ENCODE measurements around the gene TTC5.
"Not testable (repeated sequence)": the region's sequence is repeated elsewhere in the genome, so short reads cannot be mapped to it uniquely, and the experiment has no call there.

The TTC5 gene

DNA sequence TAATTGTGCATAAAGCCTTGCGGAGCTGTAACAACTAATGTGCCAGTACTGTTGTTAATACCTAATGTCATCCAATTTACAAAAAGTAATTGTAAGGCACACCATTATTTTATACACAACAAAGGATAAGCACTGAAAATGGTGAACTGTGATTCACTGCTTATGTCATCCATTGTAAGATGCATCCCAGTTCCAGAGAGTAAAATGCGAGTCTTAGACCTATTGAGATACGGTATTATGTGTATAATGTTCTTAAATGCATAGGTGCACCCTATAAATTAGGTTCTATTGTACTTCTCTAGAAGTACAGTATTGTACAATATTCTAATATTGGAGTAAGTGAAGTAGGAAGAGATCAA lies 38.1 kb upstream of the TTC5 start:
- TF ChIP-seq POLR2AphosphoS5 (IDR thresholded peaks at IDR 0.05; ENCODE audit: low read depth), result no peak
- no peak for TF ChIP-seq GABPA (IDR thresholded peaks at IDR 0.05; ENCODE audit: low read depth)
- TF ChIP-seq, protein P1, sequence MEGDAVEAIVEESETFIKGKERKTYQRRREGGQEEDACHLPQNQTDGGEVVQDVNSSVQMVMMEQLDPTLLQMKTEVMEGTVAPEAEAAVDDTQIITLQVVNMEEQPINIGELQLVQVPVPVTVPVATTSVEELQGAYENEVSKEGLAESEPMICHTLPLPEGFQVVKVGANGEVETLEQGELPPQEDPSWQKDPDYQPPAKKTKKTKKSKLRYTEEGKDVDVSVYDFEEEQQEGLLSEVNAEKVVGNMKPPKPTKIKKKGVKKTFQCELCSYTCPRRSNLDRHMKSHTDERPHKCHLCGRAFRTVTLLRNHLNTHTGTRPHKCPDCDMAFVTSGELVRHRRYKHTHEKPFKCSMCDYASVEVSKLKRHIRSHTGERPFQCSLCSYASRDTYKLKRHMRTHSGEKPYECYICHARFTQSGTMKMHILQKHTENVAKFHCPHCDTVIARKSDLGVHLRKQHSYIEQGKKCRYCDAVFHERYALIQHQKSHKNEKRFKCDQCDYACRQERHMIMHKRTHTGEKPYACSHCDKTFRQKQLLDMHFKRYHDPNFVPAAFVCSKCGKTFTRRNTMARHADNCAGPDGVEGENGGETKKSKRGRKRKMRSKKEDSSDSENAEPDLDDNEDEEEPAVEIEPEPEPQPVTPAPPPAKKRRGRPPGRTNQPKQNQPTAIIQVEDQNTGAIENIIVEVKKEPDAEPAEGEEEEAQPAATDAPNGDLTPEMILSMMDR (IDR thresholded peaks at IDR 0.05; ENCODE audit: insufficient read depth, low read length), result no peak
- no peak for TF ChIP-seq SPI1 (IDR thresholded peaks at IDR 0.05; ENCODE audit: borderline replicate concordance, low read depth)
- TF ChIP-seq, protein P2, sequence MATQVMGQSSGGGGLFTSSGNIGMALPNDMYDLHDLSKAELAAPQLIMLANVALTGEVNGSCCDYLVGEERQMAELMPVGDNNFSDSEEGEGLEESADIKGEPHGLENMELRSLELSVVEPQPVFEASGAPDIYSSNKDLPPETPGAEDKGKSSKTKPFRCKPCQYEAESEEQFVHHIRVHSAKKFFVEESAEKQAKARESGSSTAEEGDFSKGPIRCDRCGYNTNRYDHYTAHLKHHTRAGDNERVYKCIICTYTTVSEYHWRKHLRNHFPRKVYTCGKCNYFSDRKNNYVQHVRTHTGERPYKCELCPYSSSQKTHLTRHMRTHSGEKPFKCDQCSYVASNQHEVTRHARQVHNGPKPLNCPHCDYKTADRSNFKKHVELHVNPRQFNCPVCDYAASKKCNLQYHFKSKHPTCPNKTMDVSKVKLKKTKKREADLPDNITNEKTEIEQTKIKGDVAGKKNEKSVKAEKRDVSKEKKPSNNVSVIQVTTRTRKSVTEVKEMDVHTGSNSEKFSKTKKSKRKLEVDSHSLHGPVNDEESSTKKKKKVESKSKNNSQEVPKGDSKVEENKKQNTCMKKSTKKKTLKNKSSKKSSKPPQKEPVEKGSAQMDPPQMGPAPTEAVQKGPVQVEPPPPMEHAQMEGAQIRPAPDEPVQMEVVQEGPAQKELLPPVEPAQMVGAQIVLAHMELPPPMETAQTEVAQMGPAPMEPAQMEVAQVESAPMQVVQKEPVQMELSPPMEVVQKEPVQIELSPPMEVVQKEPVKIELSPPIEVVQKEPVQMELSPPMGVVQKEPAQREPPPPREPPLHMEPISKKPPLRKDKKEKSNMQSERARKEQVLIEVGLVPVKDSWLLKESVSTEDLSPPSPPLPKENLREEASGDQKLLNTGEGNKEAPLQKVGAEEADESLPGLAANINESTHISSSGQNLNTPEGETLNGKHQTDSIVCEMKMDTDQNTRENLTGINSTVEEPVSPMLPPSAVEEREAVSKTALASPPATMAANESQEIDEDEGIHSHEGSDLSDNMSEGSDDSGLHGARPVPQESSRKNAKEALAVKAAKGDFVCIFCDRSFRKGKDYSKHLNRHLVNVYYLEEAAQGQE (IDR thresholded peaks at IDR 0.05; ENCODE audit: insufficient replicate concordance, low read depth), result no peak
- Histone ChIP-seq H3K4me3 (replicated peaks; ENCODE audit: insufficient read depth, low read length) (peak overlapping the region; percentile 61), H3K27ac (replicated peaks) (peak overlapping the region; percentile 69), H3K27me3 (ENCODE audit: insufficient read depth, poor library complexity, severe bottlenecking) (no peaks in the 10 kb centered on the region)
- DNase-seq (ENCODE audit: low read depth in 1 of 2, low spot score in 1 of 2), result no peak

DNA sequence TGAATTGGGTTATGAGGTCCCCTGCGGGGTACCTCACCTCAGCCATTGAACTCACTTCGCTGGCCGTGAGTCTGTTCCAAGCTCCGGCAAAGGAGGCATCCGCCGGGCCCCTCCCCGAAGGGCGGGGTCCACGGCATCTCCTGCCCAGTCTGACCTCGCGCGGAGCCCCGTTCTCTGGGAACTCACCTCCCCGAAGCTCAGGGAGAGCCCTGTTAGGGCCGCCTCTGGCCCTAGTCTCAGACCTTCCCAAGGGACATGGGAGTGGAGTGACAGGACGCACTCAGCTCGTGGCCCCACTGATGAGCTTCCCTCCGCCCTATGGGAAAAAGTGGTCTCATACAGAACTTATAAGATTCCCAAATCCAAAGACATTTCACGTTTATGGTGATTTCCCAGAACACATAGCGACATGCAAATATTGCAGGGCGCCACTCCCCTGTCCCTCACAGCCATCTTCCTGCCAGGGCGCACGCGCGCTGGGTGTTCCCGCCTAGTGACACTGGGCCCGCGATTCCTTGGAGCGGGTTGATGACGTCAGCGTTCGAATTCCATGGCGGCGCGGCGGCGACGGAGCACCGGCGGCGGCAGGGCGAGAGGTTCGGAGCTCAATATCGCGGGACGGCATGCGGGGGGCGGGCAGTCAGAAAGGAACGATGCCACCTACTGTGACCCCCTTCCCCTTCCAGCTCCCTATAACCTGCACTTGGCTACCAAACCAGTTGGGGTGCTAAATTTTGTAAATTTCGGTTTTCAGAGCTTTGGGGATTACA lies 37.5 kb upstream of the TTC5 start, which contains the start of gene PARP2:
PARP2 (plus strand) TSS at position 544 of the 770 bp plus-strand sequence; CDS start at position 551, 7 bp downstream.
- Histone ChIP-seq H3K4me3 (replicated peaks; ENCODE audit: insufficient read depth, low read length) (peak within 1 kb of the TSS; percentile 61), H3K27ac (replicated peaks) (peak within 1 kb of the TSS; percentile 69), H3K27me3 (ENCODE audit: insufficient read depth, poor library complexity, severe bottlenecking) (no peaks in the 10 kb centered on the region)
- TF ChIP-seq SPI1 (IDR thresholded peaks at IDR 0.05; ENCODE audit: borderline replicate concordance, low read depth) (no peak), GABPA (IDR thresholded peaks at IDR 0.05; ENCODE audit: low read depth) (no peak; the same call in 1 of the 2 replicates), POLR2AphosphoS5 (IDR thresholded peaks at IDR 0.05; ENCODE audit: low read depth) (peak; percentile 96)
- TF ChIP-seq, protein P1 (IDR thresholded peaks at IDR 0.05; ENCODE audit: insufficient read depth, low read length), result no peak
- TF ChIP-seq, protein P2 (IDR thresholded peaks at IDR 0.05; ENCODE audit: insufficient replicate concordance, low read depth), result peak; percentile 34
- peak; percentile 98 to 99 for DNase-seq (ENCODE audit: low read depth in 1 of 2, low spot score in 1 of 2)

DNA sequence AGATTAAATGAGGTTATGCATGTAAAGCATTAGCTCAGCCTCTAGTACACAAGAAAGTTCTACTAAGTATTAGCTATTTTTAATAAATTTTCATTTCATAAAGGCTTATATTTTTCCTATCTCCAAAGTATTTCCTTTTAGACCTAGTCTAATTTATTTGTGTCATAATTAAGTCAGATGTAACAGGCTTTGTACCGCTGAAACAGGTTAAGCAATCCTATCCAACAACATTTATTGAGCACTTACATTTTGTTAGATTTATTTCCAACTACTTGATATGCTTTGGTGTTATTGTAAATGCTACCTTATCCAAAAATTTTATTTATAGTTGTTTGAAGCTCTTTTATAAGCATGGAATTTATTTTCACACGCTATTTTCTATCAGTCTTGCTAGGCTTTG lies 35.9 kb upstream of the TTC5 start:
- Histone ChIP-seq H3K4me3 (replicated peaks; ENCODE audit: insufficient read depth, low read length) (peak overlapping the region; percentile 61), H3K27ac (replicated peaks) (peak overlapping the region; percentile 69)

DNA sequence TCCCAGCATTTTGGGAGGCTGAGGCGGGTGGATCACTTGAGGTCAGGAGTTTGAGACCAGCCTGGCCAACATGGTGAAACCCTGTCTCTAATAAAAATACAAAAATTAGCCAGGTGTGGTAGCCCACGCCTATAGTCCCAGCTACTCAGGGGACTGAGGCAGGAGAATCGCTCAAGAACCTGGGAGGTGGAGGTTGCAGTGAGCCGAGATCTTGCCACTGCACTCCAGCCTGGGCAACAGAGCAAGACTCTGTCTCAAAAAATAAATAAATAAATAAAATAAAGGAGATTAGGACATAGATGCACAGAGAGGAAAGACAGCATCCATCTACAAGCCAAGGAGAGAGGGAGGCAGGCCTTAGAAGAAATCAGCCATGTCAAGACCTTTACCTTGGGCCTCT lies 35.3 kb upstream of the TTC5 start:
- not testable (repeated sequence) for H3K4me3 ChIP-seq (replicated peaks; ENCODE audit: insufficient read depth, low read length); H3K27me3 ChIP-seq (ENCODE audit: insufficient read depth, poor library complexity, severe bottlenecking); DNase-seq (ENCODE audit: low read depth in 1 of 2, low spot score in 1 of 2); H3K27ac ChIP-seq (replicated peaks)

More for the DNA sequence above, 35.9 kb upstream of the TTC5 start:
- DNase-seq (ENCODE audit: low read depth in 1 of 2, low spot score in 1 of 2), result no peak
- TF ChIP-seq, protein P2 (IDR thresholded peaks at IDR 0.05; ENCODE audit: insufficient replicate concordance, low read depth), result no peak
- no peak for TF ChIP-seq SPI1 (IDR thresholded peaks at IDR 0.05; ENCODE audit: borderline replicate concordance, low read depth)
- TF ChIP-seq POLR2AphosphoS5 (IDR thresholded peaks at IDR 0.05; ENCODE audit: low read depth), result no peak
- no peak for TF ChIP-seq GABPA (IDR thresholded peaks at IDR 0.05; ENCODE audit: low read depth)
- TF ChIP-seq, protein P1 (IDR thresholded peaks at IDR 0.05; ENCODE audit: insufficient read depth, low read length), result no peak
- no peaks in the 10 kb centered on the region for H3K27me3 ChIP-seq (ENCODE audit: insufficient read depth, poor library complexity, severe bottlenecking)
